ENCODE measurements around the gene PARN. TPM values are rescaled to one million over a fixed set of nuclear protein-coding genes. Genes with fewer than 3 reads are reported as not detected.
"Not testable (repeated sequence)": the region's sequence is repeated elsewhere in the genome, so short reads cannot be mapped to it uniquely, and the experiment has no call there.

PARN gene
- total RNA-seq, 1 donor from 2014 or later = 31.2 TPM

GRCh38 chr16:14445937-14446715 lies 183.9 kb downstream of the PARN start:
- DNase-seq (no peak), ATAC-seq (no peak)
- intact Hi-C loops (cut with DNase I) = no loop called here
- H3K27ac ChIP-seq = no peak overlapping the region
- H3K9me3 ChIP-seq = no peaks in the 10 kb centered on the region
- H3K4me1 ChIP-seq = peaks cover 12% of the 10 kb centered on the region
- H3K36me3 ChIP-seq = peaks cover 16% of the 10 kb centered on the region
- H3K27me3 ChIP-seq = no peaks in the 10 kb centered on the region
- H3K4me3 ChIP-seq = no peak overlapping the region
- no peak for TF ChIP-seq CTCF (IDR thresholded peaks at IDR 0.05)

- DNase-seq (no peak), ATAC-seq (no peak)
- Histone ChIP-seq H3K36me3 (peaks cover 16% of the 10 kb centered on the region), H3K4me1 (peaks cover 9% of the 10 kb centered on the region), H3K27me3 (no peaks in the 10 kb centered on the region), H3K4me3 (no peak overlapping the region), H3K27ac (no peak overlapping the region), H3K9me3 (no peaks in the 10 kb centered on the region)
- intact Hi-C loops (cut with DNase I) = no loop called here
- TF ChIP-seq CTCF (IDR thresholded peaks at IDR 0.05) = no peak
Observed at GRCh38 chr16:14444979-14445810, 184.9 kb downstream of the PARN start.

GRCh38 chr16:14441533-14441932 lies 188.5 kb downstream of the PARN start:
- intact Hi-C loops (cut with DNase I); ATAC-seq; H3K27me3 ChIP-seq: not testable (repeated sequence)

GRCh38 chr16:14438256-14438655 lies 191.8 kb downstream of the PARN start:
- ATAC-seq = no peak
- Histone ChIP-seq H3K4me1 (no peaks in the 10 kb centered on the region), H3K27me3 (no peaks in the 10 kb centered on the region), H3K4me3 (no peak overlapping the region), H3K36me3 (no peaks in the 10 kb centered on the region), H3K27ac (no peak overlapping the region), H3K9me3 (no peaks in the 10 kb centered on the region)
- TF ChIP-seq CTCF (IDR thresholded peaks at IDR 0.05) = no peak
- no peak for DNase-seq
- intact Hi-C loops (cut with DNase I) = no loop called here

More at GRCh38 chr16:14441533-14441932, 188.5 kb downstream of the PARN start:
- peaks cover 16% of the 10 kb centered on the region for H3K36me3 ChIP-seq
- not testable (repeated sequence) for H3K4me1 ChIP-seq, DNase-seq, H3K27ac ChIP-seq, H3K4me3 ChIP-seq, H3K9me3 ChIP-seq

- ATAC-seq = no peak
- H3K4me3 ChIP-seq = no peak overlapping the region
Observed at GRCh38 chr16:14437426-14437825, 192.6 kb downstream of the PARN start.

More at GRCh38 chr16:14437426-14437825, 192.6 kb downstream of the PARN start:
- H3K9me3 ChIP-seq = no peaks in the 10 kb centered on the region
- H3K4me1 ChIP-seq = no peaks in the 10 kb centered on the region
- intact Hi-C loops (cut with DNase I) = no loop called here
- TF ChIP-seq CTCF (IDR thresholded peaks at IDR 0.05) = no peak
- no peaks in the 10 kb centered on the region for H3K27me3 ChIP-seq
- no peak for DNase-seq
- H3K27ac ChIP-seq = no peak overlapping the region
- H3K36me3 ChIP-seq = no peaks in the 10 kb centered on the region

Data from upper lobe of right lung (tissue), 1 donor.